ENCODE data around the gene LRRK2.

GRCh38 chr12:40238266-40238902 lies 13.6 kb downstream of the LRRK2 start:
- TF ChIP-seq CTCF (IDR thresholded peaks at IDR 0.05) (no peak), POLR2A (IDR thresholded peaks at IDR 0.05) (no peak)

Measured in lower leg skin (tissue), 3 donors.